K562 (cell line): ENCODE results near the gene SEC14L2. TPM values are rescaled to one million over a fixed set of nuclear protein-coding genes. Genes with fewer than 3 reads are reported as not detected.
A peak's percentile ranks its signal among the peaks of the same experiment; 100 is the strongest.

Experiments
- ATAC-seq: fragments of 200-7000 bp; cut with Tn5 transposase; 3 replicates; pipeline ENCODE4 v1.9.1; 2020; ENCODE audit warnings: moderate library complexity
- BruUV-seq: library from RNA; stranded (reverse); fragments of 400-500 nt; replicated peaks from 2 replicates; lab custom pipeline; 2021; lab: Mats Ljungman, UMichigan
- CTCF ChIA-PET: fragments of 300-600 bp; formaldehyde crosslinking; extraction: SDS; loops from one replicate; lab custom pipeline; 2021; ENCODE audit warnings: low intra/inter-chr PET ratio; lab: Yijun Ruan, JAX
- POLR2A ChIA-PET: fragments of 300-600, 350-650 bp; sonication (Branson Sonifier 250); formaldehyde crosslinking; extraction: SDS; loops from one replicate; lab custom pipeline; 2021; ENCODE audit warnings: antibody characterized with exemption, inconsistent platforms; lab: Yijun Ruan, JAX
- DNase-seq, 4 experiments: peaks; one replicate each; pipeline versions ENCODE4 v3.0.0 to v3.0.0-alpha.2; 2011 to 2018; ENCODE audit warnings: low spot score in 3 of 4, mixed read lengths in 3 of 4; ENCODE audit errors: extremely low read depth in 1 of 4
- FAIRE-seq: peaks from 2 replicates; lab custom pipeline; 2011; peaks lifted over from hg19 to GRCh38; lab: Jason Lieb, UNC
- H2AFZ ChIP-seq: 2 replicates; pipeline ENCODE4 v1.6.0; 2011; ENCODE audit warnings: low read depth, low read length, control low read depth, inconsistent platforms
- H3K27ac ChIP-seq: fragments of 200-600 bp; 3 replicates; pipeline ENCODE4 v1.8.0; 2011; ENCODE audit warnings: low read depth, mild to moderate bottlenecking, control low read depth, inconsistent platforms, low read length, moderate library complexity, mixed read lengths; ENCODE audit errors: extremely low read depth
- H3K27me3 ChIP-seq, 2 experiments: fragments of 300-600 bp in 1 of 2; 2 replicates in 1 of 2; 3 replicates in 1 of 2; pipeline versions ENCODE4 v1.6.0 to v1.8.0; 2011; ENCODE audit warnings: inconsistent platforms in 2 of 2, low read length in 2 of 2, mild to moderate bottlenecking in 1 of 2, mixed read lengths in 1 of 2, moderate library complexity in 1 of 2; ENCODE audit not compliant: control insufficient read depth in 2 of 2, insufficient read depth in 2 of 2
- H3K36me3 ChIP-seq: fragments of 300-600 bp; 3 replicates; pipeline ENCODE4 v1.8.0; 2011; ENCODE audit warnings: mild to moderate bottlenecking, low read length, inconsistent platforms; ENCODE audit not compliant: control insufficient read depth, insufficient read depth
- H3K4me1 ChIP-seq, 2 experiments: fragments of 200-600 bp in 1 of 2; replicated peaks in 1 of 2; 2 replicates in 1 of 2; 3 replicates in 1 of 2; pipeline versions ENCODE4 v1.5.1 to v1.8.0; 2011; ENCODE audit warnings: inconsistent platforms in 2 of 2, low read length in 2 of 2, mild to moderate bottlenecking in 1 of 2, mixed read lengths in 1 of 2, moderate library complexity in 1 of 2; ENCODE audit not compliant: control insufficient read depth in 2 of 2, insufficient read depth in 2 of 2
- H3K4me2 ChIP-seq: 2 replicates; pipeline ENCODE4 v1.6.1; 2011; ENCODE audit warnings: low read length, control low read depth, inconsistent platforms, mixed read lengths; ENCODE audit not compliant: insufficient read depth
- H3K4me3 ChIP-seq: fragments of 200-600 bp; sonication (generic), shearing (Covaris generic); 2 replicates; pipeline ENCODE4 v1.5.1; 2016; ENCODE audit warnings: control low read depth, inconsistent platforms
- H3K79me2 ChIP-seq: fragments of 200-600 bp; 3 replicates; pipeline ENCODE4 v1.8.0; 2011; ENCODE audit warnings: low read length, inconsistent platforms; ENCODE audit not compliant: control insufficient read depth, insufficient read depth
- H3K9ac ChIP-seq, 2 experiments: 2 replicates each; pipeline versions ENCODE4 v1.6.0 to v1.6.1; 2011; ENCODE audit warnings: low read depth in 2 of 2, low read length in 2 of 2, control low read depth in 1 of 2, inconsistent platforms in 1 of 2, mild to moderate bottlenecking in 1 of 2, mixed read lengths in 1 of 2; ENCODE audit not compliant: insufficient read depth in 1 of 2
- H3K9me1 ChIP-seq: one replicate; pipeline ENCODE4 v1.6.0; 2011; ENCODE audit warnings: inconsistent platforms, mild to moderate bottlenecking, low read length, moderate library complexity; ENCODE audit not compliant: control insufficient read depth, insufficient read depth
- H3K9me3 ChIP-seq: replicated peaks from 2 replicates; pipeline ENCODE4 v1.5.1; 2011; ENCODE audit warnings: low read depth, low read length, inconsistent platforms; ENCODE audit not compliant: control insufficient read depth, insufficient read depth
- H4K20me1 ChIP-seq: replicated peaks from 2 replicates; pipeline ENCODE4 v1.6.1; 2011; ENCODE audit warnings: low read length, inconsistent platforms, mixed read lengths; ENCODE audit not compliant: control insufficient read depth, insufficient read depth
- BRD4 ChIP-seq: fragments of 200-600 bp; sonication (generic); IDR thresholded peaks from 2 replicates; pipeline ENCODE4 v1.6.1; 2017; ENCODE audit warnings: inconsistent platforms
- ZBTB40 ChIP-seq, 2 experiments: fragments of 450-650 bp in 1 of 2; sonication (generic) in 1 of 2; formaldehyde crosslinking in 1 of 2; IDR thresholded peaks; 2 replicates each; pipeline versions ENCODE4 v1.7.1 to v1.9.0; 2016 to 2022; ENCODE audit warnings: inconsistent platforms in 1 of 2, mild to moderate bottlenecking in 1 of 2, missing genetic modification reagents in 1 of 2
- ZNF395 ChIP-seq: fragments of 200-800 bp; sonication (Bioruptor generic); IDR thresholded peaks from 2 replicates; pipeline ENCODE4 v1.6.1; 2017; ENCODE audit warnings: missing genetic modification characterization, missing compliant biosample characterization
- WGBS: fragments of 100-300 bp; shearing (Covaris generic); methylation state at CpG from one replicate; pipeline ENCODE4 v1.1.6; 2016; ENCODE audit warnings: low coverage, mixed read lengths; ENCODE audit not compliant: insufficient coverage; ENCODE audit errors: missing lambda C conversion rate; 5-methylcytosine and 5-hydroxymethylcytosine counted together
- in situ Hi-C: fragments of 300-500 bp; cut with MboI; formaldehyde crosslinking; loops from 4 replicates; pipeline ENCODE4 v1.15.0; 2018; ENCODE audit warnings: inconsistent platforms, mixed read lengths
- intact Hi-C: fragments of 100-400 bp; cut with micrococcal nuclease; formaldehyde crosslinking; loops from 2 replicates; pipeline ENCODE4 v1.14.2; 2022
- polyA plus RNA-seq, 8 experiments: library from polyadenylated mRNA; depleted of rRNA in 4 of 8; stranded (reverse) in 5 of 8; unstranded in 3 of 8; fragments of >200 nt; fragmentation: Nextera tagmentation in 2 of 8; fragmentation: Illumina TruSeq in 1 of 8; extraction: Ambion mirVana in 2 of 8; extraction: Trizol in 1 of 8; gene quantifications; 2 replicates each; pipeline versions ENCODE4 v1.2.1 to v1.2.3, GENCODE V29; 2011 to 2014; ENCODE audit warnings: inconsistent platforms in 1 of 8, missing spikeins in 1 of 8
- total RNA-seq, 7 experiments: library from RNA; depleted of rRNA in 6 of 7; stranded (reverse); fragments of >200 nt in 6 of 7; fragmentation: Illumina TruSeq in 2 of 7; extraction: Trizol in 2 of 7; gene quantifications; 2 replicates each; pipeline versions ENCODE4 v1.2.1 to v1.2.3, GENCODE V29; 2011 to 2021; ENCODE audit warnings: low replicate concordance in 1 of 7
- TF ChIP-seq, protein P1 (sequence below): IDR thresholded peaks from 2 replicates; pipeline ENCODE4 v1.6.1; 2011; ENCODE audit not compliant: insufficient read length; ENCODE audit errors: extremely low read depth
- TF ChIP-seq, protein P2 (sequence below), 3 experiments: IDR thresholded peaks in 2 of 3; conservative IDR thresholded peaks in 1 of 3; 2 replicates each; pipeline ENCODE4 v1.5.1; 2011 to 2012; ENCODE audit warnings: low read length in 3 of 3, mild to moderate bottlenecking in 3 of 3, control low read depth in 2 of 3, improper control_type of control experiment in 1 of 3, inconsistent platforms in 1 of 3, low read depth in 1 of 3, mixed read lengths in 1 of 3, moderate library complexity in 1 of 3; ENCODE audit not compliant: insufficient read depth in 2 of 3

Gene SEC14L2
- total and polyA plus RNA-seq, 9 of the 15 experiments (the other 6 are each of a cell fraction or from before 2014, with no cell fraction given): 0.03 to 0.17 (median 0.10) TPM

GRCh38 chr22:30435674-30436126, 38.9 kb downstream of the SEC14L2 start:
- H3K79me2 ChIP-seq: no peaks in the 10 kb centered on the region
- peaks cover 21 to 28% of the 10 kb centered on the region in 2 experiments for H3K4me1 ChIP-seq
- 87% methylated on average over 5 of the region's 6 CpGs for WGBS
- no peaks in the 10 kb centered on the region for H3K9me1 ChIP-seq
- peak; percentile 74 for FAIRE-seq
- no peak overlapping the region for H3K4me3 ChIP-seq
- no TSS peak for BruUV-seq
- H3K9ac ChIP-seq: no peak overlapping the region
- ATAC-seq: peak; percentile 30; the same call in 1 of the 3 replicates
- H3K27ac ChIP-seq: peak overlapping the region; percentile 65
- no peaks in the 10 kb centered on the region for H4K20me1 ChIP-seq
- no peaks in the 10 kb centered on the region for H3K36me3 ChIP-seq
- ChIA-PET CTCF (no interaction called here), POLR2A (interaction anchor here (1.4 kb wide), 1 partner anchor 9 kb away, joined by 3 read pairs; no protein-coding TSS in a partner anchor)
- in situ Hi-C loops (no loop called here), intact Hi-C loops (no loop called here)
- peak overlapping the region; percentile 18; the same call in 1 of the 2 replicates for H3K4me2 ChIP-seq
- peak overlapping the region; percentile 87 for H2AFZ ChIP-seq
- H3K9me3 ChIP-seq: no peaks in the 10 kb centered on the region; the same call in 1 of the 2 replicates
- H3K27me3 ChIP-seq: no peaks in the 10 kb centered on the region
- DNase-seq: peak in 2 of 4 experiments; percentile 25 to 28
- TF ChIP-seq ZBTB40 (IDR thresholded peaks at IDR 0.05): peak; percentile 87
- TF ChIP-seq ZBTB40 (CRISPR knock-in tag; IDR thresholded peaks at IDR 0.05): no peak
- TF ChIP-seq BRD4: no peak
- TF ChIP-seq, protein P1, sequence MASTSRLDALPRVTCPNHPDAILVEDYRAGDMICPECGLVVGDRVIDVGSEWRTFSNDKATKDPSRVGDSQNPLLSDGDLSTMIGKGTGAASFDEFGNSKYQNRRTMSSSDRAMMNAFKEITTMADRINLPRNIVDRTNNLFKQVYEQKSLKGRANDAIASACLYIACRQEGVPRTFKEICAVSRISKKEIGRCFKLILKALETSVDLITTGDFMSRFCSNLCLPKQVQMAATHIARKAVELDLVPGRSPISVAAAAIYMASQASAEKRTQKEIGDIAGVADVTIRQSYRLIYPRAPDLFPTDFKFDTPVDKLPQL: no peak
- TF ChIP-seq ZNF395: peak; percentile 26; the same call in 1 of the 2 replicates
- TF ChIP-seq, protein P2, sequence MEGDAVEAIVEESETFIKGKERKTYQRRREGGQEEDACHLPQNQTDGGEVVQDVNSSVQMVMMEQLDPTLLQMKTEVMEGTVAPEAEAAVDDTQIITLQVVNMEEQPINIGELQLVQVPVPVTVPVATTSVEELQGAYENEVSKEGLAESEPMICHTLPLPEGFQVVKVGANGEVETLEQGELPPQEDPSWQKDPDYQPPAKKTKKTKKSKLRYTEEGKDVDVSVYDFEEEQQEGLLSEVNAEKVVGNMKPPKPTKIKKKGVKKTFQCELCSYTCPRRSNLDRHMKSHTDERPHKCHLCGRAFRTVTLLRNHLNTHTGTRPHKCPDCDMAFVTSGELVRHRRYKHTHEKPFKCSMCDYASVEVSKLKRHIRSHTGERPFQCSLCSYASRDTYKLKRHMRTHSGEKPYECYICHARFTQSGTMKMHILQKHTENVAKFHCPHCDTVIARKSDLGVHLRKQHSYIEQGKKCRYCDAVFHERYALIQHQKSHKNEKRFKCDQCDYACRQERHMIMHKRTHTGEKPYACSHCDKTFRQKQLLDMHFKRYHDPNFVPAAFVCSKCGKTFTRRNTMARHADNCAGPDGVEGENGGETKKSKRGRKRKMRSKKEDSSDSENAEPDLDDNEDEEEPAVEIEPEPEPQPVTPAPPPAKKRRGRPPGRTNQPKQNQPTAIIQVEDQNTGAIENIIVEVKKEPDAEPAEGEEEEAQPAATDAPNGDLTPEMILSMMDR (IDR thresholded peaks at IDR 0.05 in 2 of 3, conservative IDR thresholded peaks at IDR 0.05 in 1 of 3; ENCODE audit: insufficient read depth in 2 of 3, low read depth in 1 of 3, low read length in 3 of 3): peak in 2 of 3 experiments; percentile 23 to 56; a peak in 2 of 6 replicates
